Smooth muscle cell (in vitro differentiated cells): ENCODE results near the gene SPATA31C2. TPM values are rescaled to one million over a fixed set of nuclear protein-coding genes. Genes with fewer than 3 reads are reported as not detected.
"Not testable (repeated sequence)": the region's sequence is repeated elsewhere in the genome, so short reads cannot be mapped to it uniquely, and the experiment has no call there.

Source experiments
- DNase-seq: peaks from one replicate; lab custom pipeline; 2025; ENCODE audit not compliant: unreplicated experiment; lab: John Stamatoyannopoulos, UW
- H2AFZ ChIP-seq: fragments of 200-600 bp; sonication (generic); 2 replicates; pipeline ENCODE4 v1.6.0; 2016; ENCODE audit warnings: antibody characterized with exemption, low read depth, mild to moderate bottlenecking
- H3F3A ChIP-seq: fragments of 200-600 bp; sonication (generic); 2 replicates; pipeline ENCODE4 v1.6.0; 2017; ENCODE audit warnings: antibody characterized with exemption, low read depth
- H3K27ac ChIP-seq: fragments of 200-600 bp; sonication (generic); 2 replicates; pipeline ENCODE4 v1.5.1; 2016; ENCODE audit warnings: low read depth, mild to moderate bottlenecking
- H3K27me3 ChIP-seq: fragments of 200-600 bp; sonication (generic); 2 replicates; pipeline ENCODE4 v1.6.1; 2016; ENCODE audit warnings: low read depth, mild to moderate bottlenecking
- H3K36me3 ChIP-seq: fragments of 200-600 bp; sonication (generic); 2 replicates; pipeline ENCODE4 v1.5.1; 2016; ENCODE audit warnings: low read depth
- H3K4me1 ChIP-seq: fragments of 200-600 bp; sonication (generic); 2 replicates; pipeline ENCODE4 v1.5.1; 2016; ENCODE audit warnings: low read depth
- H3K4me2 ChIP-seq: fragments of 200-600 bp; sonication (generic); 2 replicates; pipeline ENCODE4 v1.6.0; 2016; ENCODE audit warnings: mild to moderate bottlenecking
- H3K4me3 ChIP-seq: fragments of 200-600 bp; sonication (generic); 2 replicates; pipeline ENCODE4 v1.5.1; 2016; ENCODE audit warnings: mild to moderate bottlenecking
- H3K79me2 ChIP-seq: fragments of 200-600 bp; sonication (generic); 2 replicates; pipeline ENCODE4 v1.6.0; 2016; ENCODE audit warnings: low read depth, mild to moderate bottlenecking
- H3K9ac ChIP-seq: fragments of 200-600 bp; sonication (generic); 2 replicates; pipeline ENCODE4 v1.6.0; 2016; ENCODE audit warnings: low read depth
- H3K9me3 ChIP-seq: fragments of 200-600 bp; sonication (generic); replicated peaks from 2 replicates; pipeline ENCODE4 v1.5.1; 2016; ENCODE audit warnings: low read depth
- H4K20me1 ChIP-seq: fragments of 200-600 bp; sonication (generic); 2 replicates; pipeline ENCODE4 v1.6.0; 2016; ENCODE audit warnings: low read depth
- CTCF ChIP-seq: fragments of 200-600 bp; sonication (generic); IDR thresholded peaks from 2 replicates; pipeline ENCODE4 v1.5.1; 2017; ENCODE audit warnings: borderline replicate concordance, mild to moderate bottlenecking, antibody characterized with exemption; ENCODE audit not compliant: insufficient read depth, poor library complexity, severe bottlenecking
- WGBS: methylation state at CpG from one replicate; pipeline ENCODE4 v1.1.7; 2016; ENCODE audit warnings: low lambda C conversion rate; 5-methylcytosine and 5-hydroxymethylcytosine counted together
- polyA plus RNA-seq: library from polyadenylated mRNA; unstranded; fragments of >200 nt; fragmentation: Nextera tagmentation; extraction: Ambion mirVana; gene quantifications from 2 replicates; pipeline ENCODE4 v1.2.1, GENCODE V29; 2016
- total RNA-seq: library from RNA; depleted of rRNA; stranded (reverse); fragments of >200 nt; gene quantifications from 2 replicates; pipeline ENCODE4 v1.2.3, GENCODE V29; 2014

SPATA31C2 gene
- 1.2 TPM in 1 of 2 replicates, not detected in the other for total RNA-seq
- not detected in 2 replicates for polyA plus RNA-seq

GRCh38 chr9:88138375-88138774, at the start of gene SPATA31C2:
TSS of gene SPATA31C2 (minus strand) at chr9:88138475. CDS start at chr9:88138446, 29 bp downstream.
- not testable (repeated sequence) for DNase-seq, H3K4me2 ChIP-seq, H4K20me1 ChIP-seq, H3K9ac ChIP-seq, H3K79me2 ChIP-seq, H3K27me3 ChIP-seq, H3K36me3 ChIP-seq, H3F3A ChIP-seq, H3K9me3 ChIP-seq, H2AFZ ChIP-seq, H3K4me1 ChIP-seq, H3K4me3 ChIP-seq, H3K27ac ChIP-seq
- WGBS = 100% methylated on average over 2 of the region's 8 CpGs

GRCh38 chr9:88187631-88188030, 49.4 kb upstream of the SPATA31C2 start:
- H3F3A ChIP-seq = no peaks in the 10 kb centered on the region
- H3K79me2 ChIP-seq = no peaks in the 10 kb centered on the region
- no peak overlapping the region for H2AFZ ChIP-seq
- no peak overlapping the region for H3K9ac ChIP-seq
- no peak for TF ChIP-seq CTCF
- H4K20me1 ChIP-seq = no peaks in the 10 kb centered on the region
- H3K36me3 ChIP-seq = no peaks in the 10 kb centered on the region
- no peaks in the 10 kb centered on the region for H3K4me1 ChIP-seq
- no peak for DNase-seq
- H3K9me3 ChIP-seq = no peaks in the 10 kb centered on the region
- no peak overlapping the region for H3K27ac ChIP-seq
- 88% methylated on average over 2 of the region's 2 CpGs for WGBS
- no peaks in the 10 kb centered on the region for H3K27me3 ChIP-seq
- H3K4me3 ChIP-seq = no peak overlapping the region
- H3K4me2 ChIP-seq = no peak overlapping the region

GRCh38 chr9:88186495-88187110, 48.3 kb upstream of the SPATA31C2 start:
- H3K9ac ChIP-seq = no peak overlapping the region
- H3K4me3 ChIP-seq = no peak overlapping the region
- no peaks in the 10 kb centered on the region for H3K27me3 ChIP-seq
- H4K20me1 ChIP-seq = no peaks in the 10 kb centered on the region
- no peaks in the 10 kb centered on the region for H3F3A ChIP-seq
- no peaks in the 10 kb centered on the region for H3K9me3 ChIP-seq
- no peaks in the 10 kb centered on the region for H3K36me3 ChIP-seq
- no peaks in the 10 kb centered on the region for H3K79me2 ChIP-seq
- 93% methylated on average over 3 of the region's 3 CpGs for WGBS
- H3K27ac ChIP-seq = no peak overlapping the region
- H2AFZ ChIP-seq = no peak overlapping the region
- DNase-seq = no peak
- H3K4me1 ChIP-seq = no peaks in the 10 kb centered on the region
- no peak for TF ChIP-seq CTCF
- H3K4me2 ChIP-seq = no peak overlapping the region

- WGBS = 98% methylated on average over 2 of the region's 2 CpGs
- Histone ChIP-seq H3K9ac (no peak overlapping the region), H3K27ac (no peak overlapping the region), H3K79me2 (no peaks in the 10 kb centered on the region), H3F3A (no peaks in the 10 kb centered on the region), H3K36me3 (no peaks in the 10 kb centered on the region), H3K27me3 (no peaks in the 10 kb centered on the region), H2AFZ (no peak overlapping the region), H3K4me1 (no peaks in the 10 kb centered on the region), H3K4me3 (no peak overlapping the region), H3K9me3 (no peaks in the 10 kb centered on the region), H4K20me1 (no peaks in the 10 kb centered on the region), H3K4me2 (no peak overlapping the region)
- no peak for DNase-seq
- no peak for TF ChIP-seq CTCF
Observed at GRCh38 chr9:88184976-88185375, 46.7 kb upstream of the SPATA31C2 start.
